DMS53 (cell line): Measurements from ENCODE around the gene PDE6A.
A peak's percentile ranks its signal among the peaks of the same experiment; 100 is the strongest.
"Not testable (repeated sequence)": the region's sequence is repeated elsewhere in the genome, so short reads cannot be mapped to it uniquely, and the experiment has no call there.

Experiments used
- DNase-seq: peaks from one replicate; lab custom pipeline; 2025; lab: John Stamatoyannopoulos, UW

Gene PDE6A

DNA sequence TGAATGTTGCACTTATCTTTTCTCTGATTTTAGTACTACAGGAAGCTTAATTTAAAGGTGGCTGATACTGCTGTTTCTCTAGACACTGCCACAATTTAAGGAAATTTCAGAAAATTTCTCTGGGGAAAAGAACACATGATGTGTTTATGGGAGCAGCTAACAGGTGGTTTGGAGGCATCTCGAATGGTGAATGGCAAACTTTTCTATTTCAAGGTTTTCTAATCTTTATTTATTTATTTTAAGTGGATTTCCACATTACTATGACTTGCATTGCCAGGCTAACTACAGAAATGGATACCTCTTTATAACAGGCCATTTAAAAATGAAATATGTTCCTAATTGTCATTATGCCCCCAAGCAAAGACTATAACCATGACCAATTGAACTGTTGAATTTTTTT, 50.4 kb downstream of the PDE6A start:
- DNase-seq: no peak

DNA sequence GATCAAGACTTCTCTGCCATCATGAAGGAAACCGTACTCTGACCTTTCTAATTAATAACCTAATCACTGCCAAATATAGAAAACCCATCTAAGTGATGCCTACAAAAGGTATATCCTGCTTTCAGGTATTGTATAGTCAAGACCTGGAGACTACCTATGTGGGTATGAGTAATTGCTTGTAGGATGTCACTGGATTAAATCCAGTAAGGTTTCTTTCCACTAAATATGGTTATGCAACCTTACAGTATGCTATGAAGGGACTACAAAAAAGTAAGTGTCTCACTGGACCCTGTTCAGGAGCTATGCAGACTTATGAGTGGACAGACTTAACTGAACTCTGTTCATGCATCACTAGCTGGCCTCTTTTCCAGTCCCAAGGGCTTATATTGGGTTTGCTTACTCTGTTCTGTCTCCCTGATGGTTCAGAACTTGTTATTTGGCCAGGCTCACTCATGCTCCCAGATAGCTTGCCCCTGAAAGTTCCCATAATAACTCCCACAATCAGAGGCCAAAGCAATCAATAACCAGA, 51.1 kb downstream of the PDE6A start:
- no peak for DNase-seq

- DNase-seq: no peak
Measured at GRCh38 chr5:149892594-149892993, 52.0 kb downstream of the PDE6A start.

DNA sequence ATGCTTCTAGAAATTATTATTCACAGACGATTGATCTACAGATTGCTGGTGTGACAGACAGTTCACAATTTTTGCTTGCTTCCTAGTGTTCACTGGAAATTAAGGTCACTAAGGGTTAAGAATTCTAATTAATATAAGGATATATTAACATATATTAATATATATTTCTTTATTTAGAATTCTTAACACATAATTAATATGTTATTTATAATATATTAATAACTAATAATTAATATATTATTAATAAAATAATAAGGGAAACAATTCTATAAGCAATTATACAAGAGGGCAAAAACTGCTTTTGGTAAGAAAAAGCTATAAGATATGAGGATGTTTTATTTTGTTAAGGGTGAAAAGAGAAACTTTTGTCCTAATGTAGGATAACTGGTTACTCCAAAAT, 56.3 kb downstream of the PDE6A start:
- no peak for DNase-seq

DNA sequence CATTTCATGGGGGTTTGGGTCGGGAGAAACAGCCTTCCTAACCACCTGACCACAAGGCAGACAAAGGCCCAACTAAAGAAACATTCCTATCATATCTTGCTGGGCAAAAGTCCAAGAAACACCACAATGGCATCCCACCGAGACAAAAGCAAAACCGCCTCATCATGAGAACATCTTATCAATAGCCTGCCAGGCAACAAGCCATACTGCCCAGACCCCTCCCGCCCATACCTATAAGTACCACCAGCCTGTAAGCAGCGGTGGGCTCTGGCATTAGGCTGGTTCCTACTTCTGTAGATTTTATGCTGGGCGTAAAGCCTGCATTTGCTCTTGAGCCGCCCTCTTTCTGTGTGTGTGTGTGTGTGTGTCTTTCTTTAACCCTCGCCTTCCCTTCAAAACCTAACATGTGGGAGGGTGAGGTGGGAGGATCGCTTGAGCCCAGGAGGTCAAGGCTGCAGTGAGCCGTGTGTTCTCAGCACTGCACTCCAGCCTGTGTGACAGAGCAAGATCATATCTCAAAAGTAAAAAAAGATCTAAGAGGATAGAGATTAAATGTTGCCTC, 56.9 kb downstream of the PDE6A start:
- no peak for DNase-seq

DNA sequence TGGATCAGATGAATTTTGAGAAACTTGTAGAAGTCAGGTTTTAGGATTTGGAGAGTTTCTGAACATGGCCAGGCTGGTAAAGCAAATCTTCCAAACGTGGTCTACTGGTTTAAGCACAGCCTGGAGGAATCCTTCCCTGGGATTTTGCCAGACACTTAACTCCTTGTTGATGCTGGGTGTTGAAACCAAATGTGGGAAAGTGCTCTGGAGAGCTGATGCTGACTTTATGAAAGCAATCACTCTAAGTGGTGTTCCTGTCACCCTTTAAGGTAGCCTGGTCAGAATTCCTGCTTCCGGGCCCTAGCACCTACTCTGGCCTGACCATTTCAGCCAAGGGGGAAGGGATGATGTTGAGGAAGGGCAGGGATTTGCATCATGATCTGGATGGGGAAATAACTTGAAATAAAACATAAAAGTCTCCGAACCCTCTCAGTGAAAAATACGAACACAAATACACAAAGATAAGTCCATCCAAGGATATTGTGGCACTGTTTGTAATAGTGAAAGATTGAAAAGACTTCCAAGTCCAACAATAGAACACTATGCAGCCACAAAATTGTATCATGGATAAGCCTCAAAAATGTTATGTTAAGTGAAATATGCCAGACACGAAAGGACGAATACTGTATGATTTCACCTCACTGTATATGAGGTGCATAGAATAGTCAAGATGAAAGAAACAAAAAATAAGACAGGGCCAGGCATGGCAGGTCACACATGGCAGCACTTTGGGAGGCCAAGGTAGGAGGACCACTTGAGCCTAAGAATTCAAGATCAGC, 57.7 kb downstream of the PDE6A start:
- no peak for DNase-seq

DNA sequence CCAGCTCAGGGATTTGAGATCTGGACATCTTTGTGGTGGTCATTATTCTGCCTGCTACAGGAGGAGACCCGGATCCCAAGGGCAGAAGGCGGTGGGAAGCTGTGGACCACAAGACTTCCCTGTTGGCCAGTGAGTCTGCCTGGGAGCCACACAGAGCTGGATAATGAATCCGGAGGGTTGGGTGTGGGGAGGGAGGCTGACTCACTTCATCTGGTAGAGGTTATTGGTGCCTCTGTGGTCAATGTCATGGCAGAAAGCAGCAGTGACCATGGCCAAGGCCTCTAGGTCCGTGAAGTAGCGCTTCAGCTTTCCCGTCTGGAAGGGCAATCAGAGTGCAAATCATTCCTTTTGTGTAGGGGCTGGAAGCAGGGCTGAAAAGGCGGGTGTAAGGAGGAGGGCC, 58.5 kb downstream of the PDE6A start:
- DNase-seq: no peak

DNA sequence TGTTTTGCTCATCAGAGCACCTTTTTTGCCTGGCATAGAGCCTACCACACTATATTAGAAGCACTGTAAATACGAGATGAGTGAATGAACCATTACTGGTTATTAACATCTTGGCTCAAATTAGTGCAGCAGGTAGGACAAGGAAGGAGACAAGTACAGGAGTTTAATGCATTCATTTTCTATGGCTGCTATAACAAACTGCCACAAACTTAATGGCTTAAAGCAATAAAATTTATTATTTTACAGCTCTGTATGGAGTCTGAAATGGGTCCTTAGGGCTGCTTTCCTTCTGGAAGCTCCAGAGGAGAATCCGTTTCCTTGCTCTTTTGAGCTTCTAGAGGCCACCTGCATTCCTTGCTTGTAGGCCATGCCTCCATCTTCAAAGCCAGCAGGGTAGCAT, 59.1 kb downstream of the PDE6A start:
- no peak for DNase-seq

DNA sequence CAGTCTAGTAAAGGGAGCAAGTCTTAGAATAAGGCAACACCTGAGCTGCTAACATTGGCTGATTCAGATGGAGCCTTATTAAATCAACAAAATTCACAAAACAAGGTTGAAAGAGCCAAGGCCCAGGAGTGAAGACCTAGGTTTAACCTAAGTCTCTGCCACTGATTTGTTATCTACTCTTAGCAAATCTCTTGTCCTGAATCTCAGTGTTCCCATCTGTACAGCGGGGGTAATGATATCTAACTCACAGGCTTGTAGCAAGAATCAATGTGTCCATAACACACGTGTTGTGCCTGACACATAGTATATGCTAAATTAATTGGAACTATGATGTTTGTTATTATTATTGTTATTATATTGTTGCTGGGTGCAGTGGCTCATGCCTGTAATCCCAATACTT, 61.0 kb downstream of the PDE6A start:
- no peak for DNase-seq

- not testable (repeated sequence) for DNase-seq
Measured at GRCh38 chr5:149882633-149883032, 62.0 kb downstream of the PDE6A start.

DNA sequence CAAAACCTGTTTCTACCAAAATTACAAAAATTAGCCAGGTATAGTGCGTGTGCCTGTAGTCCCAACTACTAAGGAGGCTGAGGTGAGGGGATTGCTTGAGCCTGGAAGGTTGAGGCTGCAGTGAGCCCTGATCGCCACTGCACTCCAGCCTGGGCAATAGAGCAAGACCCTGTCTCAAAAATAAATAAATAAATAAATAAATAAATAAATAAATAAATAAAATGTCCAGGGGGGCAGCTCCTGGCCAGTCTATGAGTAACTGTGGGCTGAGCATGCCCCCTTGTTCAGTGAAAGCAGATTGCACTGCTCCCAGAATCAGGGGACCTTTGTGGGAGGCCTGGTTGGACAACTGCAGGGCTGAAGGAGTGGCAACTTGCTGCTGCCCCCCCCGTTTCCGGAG, 62.7 kb downstream of the PDE6A start:
- no peak for DNase-seq

GRCh38 chr5:149881069-149881622, 63.4 kb downstream of the PDE6A start:
- DNase-seq: no peak

- not testable (repeated sequence) for DNase-seq
Measured at GRCh38 chr5:149879593-149879992, 65.0 kb downstream of the PDE6A start.

DNA sequence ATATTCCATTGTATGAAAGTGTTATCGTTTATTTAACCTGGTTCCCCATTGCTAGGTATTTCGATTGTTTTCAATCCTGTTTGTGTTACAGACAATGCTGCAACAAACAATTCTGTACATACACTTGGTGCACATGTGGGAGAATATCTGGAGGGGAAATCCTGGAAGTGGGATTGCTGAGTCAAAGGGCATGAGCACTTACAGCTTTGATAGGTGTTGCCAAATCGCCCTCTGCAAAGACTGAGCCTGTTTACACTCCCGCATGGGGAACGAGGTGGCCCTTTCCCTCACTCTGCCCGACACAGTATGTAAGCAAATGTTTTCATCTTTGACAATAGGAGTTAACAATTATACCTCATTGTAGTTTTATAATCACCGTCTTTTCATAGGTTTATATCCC, 66.2 kb downstream of the PDE6A start:
- peak; percentile 44 for DNase-seq

DNA sequence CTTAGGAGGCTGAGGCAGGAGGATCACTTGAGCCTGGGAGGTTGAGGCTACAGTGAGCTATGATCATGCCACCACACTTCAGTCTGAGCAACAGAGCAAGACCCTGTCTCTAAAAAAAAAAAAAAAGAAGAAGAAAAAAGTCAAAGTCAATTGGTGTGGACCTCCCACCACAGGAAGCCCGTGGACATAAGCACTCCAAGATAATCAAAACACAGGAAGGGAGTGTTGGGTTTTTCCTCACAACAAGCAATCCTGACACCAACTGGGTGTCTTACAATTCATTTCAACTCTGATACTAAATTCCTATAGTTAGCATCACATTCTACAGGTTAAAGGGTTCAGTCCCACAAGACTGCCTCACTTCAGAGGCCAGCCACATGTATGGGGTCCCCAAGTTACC, 70.7 kb downstream of the PDE6A start:
- no peak for DNase-seq

- no peak for DNase-seq
Measured at GRCh38 chr5:149872351-149873040, 72.1 kb downstream of the PDE6A start.

DNA sequence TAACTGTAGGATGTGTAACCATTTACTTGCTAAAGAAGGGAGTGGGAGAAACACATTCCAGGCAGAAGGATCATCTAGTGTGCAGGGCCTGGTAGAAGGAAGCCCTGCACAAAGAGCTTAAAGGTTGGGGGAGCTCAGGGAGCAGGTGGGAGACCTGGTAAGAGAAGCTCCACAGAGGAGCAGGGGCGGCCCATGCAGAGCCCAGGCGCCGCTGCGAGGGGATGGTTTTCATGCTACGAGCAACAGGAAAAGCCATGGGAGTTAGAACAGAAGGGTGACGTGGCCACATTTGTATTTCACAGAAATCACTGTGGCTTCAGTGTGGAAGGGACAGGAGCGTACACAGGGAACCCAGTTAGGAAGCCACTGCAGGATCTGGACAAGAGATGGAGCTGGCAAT, 73.1 kb downstream of the PDE6A start:
- no peak for DNase-seq

GRCh38 chr5:149870697-149871096, 73.9 kb downstream of the PDE6A start:
- DNase-seq: no peak

- DNase-seq: peak; percentile 56
Measured at GRCh38 chr5:149870232-149870631, 74.4 kb downstream of the PDE6A start.

- peak; percentile 12 for DNase-seq
Measured at GRCh38 chr5:149869411-149869821, 75.2 kb downstream of the PDE6A start.

DNA sequence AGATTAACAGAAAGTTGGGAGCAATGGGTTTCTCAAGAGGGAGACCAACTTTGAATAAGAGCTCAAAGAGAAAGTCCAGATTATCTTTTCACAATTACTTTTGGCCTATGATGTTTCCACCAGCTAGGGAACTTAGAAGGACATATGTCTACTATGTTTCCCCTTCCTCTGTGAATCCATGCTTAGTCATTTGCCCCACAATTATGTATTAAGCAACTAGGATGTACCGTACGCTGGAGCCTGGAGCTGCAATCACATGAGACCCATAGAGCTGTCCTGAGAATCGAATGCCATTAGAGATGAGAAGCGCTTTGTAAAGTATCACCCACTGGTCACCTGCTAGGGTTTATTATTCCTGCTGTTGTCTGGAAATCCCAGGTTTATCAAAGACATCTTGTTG, 78.8 kb downstream of the PDE6A start:
- no peak for DNase-seq

DNA sequence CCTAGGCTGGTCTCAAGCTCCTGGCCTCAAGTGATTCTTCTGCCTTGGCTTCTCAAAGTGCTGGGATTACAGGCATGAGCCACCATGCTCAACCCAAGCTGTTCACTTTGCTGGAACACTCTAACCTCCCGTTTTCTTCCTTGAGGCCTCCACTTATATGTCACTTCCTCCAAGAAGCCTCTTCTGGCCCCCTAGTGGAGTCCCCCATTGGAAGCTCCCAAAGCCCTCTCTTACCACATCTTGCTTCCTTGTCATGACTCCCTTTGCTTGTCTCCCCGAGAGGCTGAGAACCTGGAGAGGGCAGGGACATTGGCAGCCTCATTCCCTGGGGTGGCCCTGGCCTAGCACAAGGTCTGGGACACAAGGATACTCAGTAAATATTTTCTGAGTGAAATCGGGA, 80.8 kb downstream of the PDE6A start:
- no peak for DNase-seq

- no peak for DNase-seq
Measured at GRCh38 chr5:149863176-149863575, 81.4 kb downstream of the PDE6A start.
